ENCODE measurements around the gene SLC2A10.

- TF ChIP-seq ZNF8 (CRISPR knock-in tag; IDR thresholded peaks at IDR 0.05): no peak
- TF ChIP-seq TSHZ2 (CRISPR knock-in tag; IDR thresholded peaks at IDR 0.05): no peak
- TF ChIP-seq ZFP30 (CRISPR knock-in tag; IDR thresholded peaks at IDR 0.05): no peak
- TF ChIP-seq OSR1 (CRISPR knock-in tag; IDR thresholded peaks at IDR 0.05): no peak
- TF ChIP-seq TCF4 (CRISPR knock-in tag; IDR thresholded peaks at IDR 0.05; ENCODE audit: borderline replicate concordance): no peak
- TF ChIP-seq PPARA (CRISPR knock-in tag; IDR thresholded peaks at IDR 0.05; ENCODE audit: borderline replicate concordance): no peak
- TF ChIP-seq TOX (CRISPR knock-in tag; IDR thresholded peaks at IDR 0.05; ENCODE audit: borderline replicate concordance): no peak
- TF ChIP-seq CSRNP3 (CRISPR knock-in tag; IDR thresholded peaks at IDR 0.05): no peak
- TF ChIP-seq PATZ1 (CRISPR knock-in tag; IDR thresholded peaks at IDR 0.05; ENCODE audit: borderline replicate concordance): no peak
- no peak for TF ChIP-seq GLIS3 (CRISPR knock-in tag; IDR thresholded peaks at IDR 0.05)
- TF ChIP-seq BACH2 (CRISPR knock-in tag; IDR thresholded peaks at IDR 0.05; ENCODE audit: borderline replicate concordance): no peak
Observed at GRCh38 chr20:46722450-46722849, 13.0 kb downstream of the SLC2A10 start.

Measured in SK-N-SH treated with all-trans-retinoic acid at 6 μM for 48 hours (cell line).